OCI-LY7 (cell line): ENCODE measurements around the gene CEP70. TPM values are rescaled to one million over a fixed set of nuclear protein-coding genes. Genes with fewer than 3 reads are reported as not detected.
A peak's percentile ranks its signal among the peaks of the same experiment; 100 is the strongest.
"Not testable (repeated sequence)": the region's sequence is repeated elsewhere in the genome, so short reads cannot be mapped to it uniquely, and the experiment has no call there.

Experiments used
- BruUV-seq: library from RNA; stranded (reverse); fragments of 400-500 nt; replicated peaks from 2 replicates; lab custom pipeline; 2021; lab: Mats Ljungman, UMichigan
- CTCF ChIA-PET: fragments of 300-600 bp; sonication (Branson Sonifier 250); formaldehyde crosslinking; loops from one replicate; lab custom pipeline; 2022; ENCODE audit warnings: antibody characterized with exemption; ENCODE audit not compliant: unreplicated experiment; lab: Charles Lee
- POLR2A ChIA-PET: fragments of 300-600 bp; sonication (Branson Sonifier 250); formaldehyde crosslinking; loops from one replicate; lab custom pipeline; 2022; ENCODE audit warnings: antibody characterized with exemption; lab: Charles Lee
- DNase-seq: peaks from one replicate; pipeline ENCODE4 v3.0.0-alpha.2; 2015; ENCODE audit warnings: low spot score
- H2AFZ ChIP-seq: fragments of 200-600 bp; sonication (generic), shearing (Covaris generic); 2 replicates; pipeline ENCODE4 v1.6.1; 2014; ENCODE audit warnings: mild to moderate bottlenecking, antibody characterized with exemption, low read length, moderate library complexity
- H3K27ac ChIP-seq: fragments of 200-600 bp; sonication (generic); 2 replicates; pipeline ENCODE4 v1.5.1; 2014; ENCODE audit warnings: mixed run types, low read depth, mild to moderate bottlenecking, moderate library complexity, low read length, inconsistent platforms; ENCODE audit not compliant: poor library complexity, severe bottlenecking
- H3K36me3 ChIP-seq: fragments of 200-600 bp; sonication (generic); 2 replicates; pipeline ENCODE4 v1.6.1; 2014; ENCODE audit warnings: mild to moderate bottlenecking, antibody characterized with exemption, low read length, moderate library complexity, mixed read lengths; ENCODE audit not compliant: insufficient read depth
- H3K4me1 ChIP-seq: fragments of 200-600 bp; sonication (generic); 2 replicates; pipeline ENCODE4 v1.5.1; 2014; ENCODE audit warnings: mild to moderate bottlenecking, low read length; ENCODE audit not compliant: insufficient read depth, poor library complexity, severe bottlenecking
- H3K4me2 ChIP-seq: fragments of 200-600 bp; sonication (generic); 2 replicates; pipeline ENCODE4 v1.6.1; 2014; ENCODE audit warnings: mild to moderate bottlenecking, low read length
- H3K4me3 ChIP-seq: fragments of 200-600 bp; sonication (generic); 2 replicates; pipeline ENCODE4 v1.5.1; 2014; ENCODE audit warnings: mild to moderate bottlenecking, low read depth, low read length; ENCODE audit not compliant: poor library complexity, severe bottlenecking
- H3K79me2 ChIP-seq: fragments of 200-600 bp; sonication (generic); 2 replicates; pipeline ENCODE4 v1.6.1; 2016; ENCODE audit warnings: low read depth, mild to moderate bottlenecking, low read length, moderate library complexity, mixed read lengths; ENCODE audit not compliant: insufficient read depth
- H3K9me2 ChIP-seq: fragments of 200-600 bp; sonication (generic); 2 replicates; pipeline ENCODE4 v1.6.1; 2016; ENCODE audit warnings: mild to moderate bottlenecking, low read length, mixed read lengths; ENCODE audit not compliant: insufficient read depth
- H3K9me3 ChIP-seq: fragments of 200-600 bp; sonication (generic); 2 replicates; pipeline ENCODE4 v1.6.1; 2014; ENCODE audit warnings: mild to moderate bottlenecking, mixed run types, low read length, mixed read lengths
- H4K20me1 ChIP-seq: fragments of 200-600 bp; sonication (generic); 2 replicates; pipeline ENCODE4 v1.6.1; 2014; ENCODE audit warnings: mild to moderate bottlenecking, antibody characterized with exemption, low read length, moderate library complexity, mixed read lengths; ENCODE audit not compliant: insufficient read depth
- EZH2phosphoT487 ChIP-seq: fragments of 200-600 bp; sonication (generic); IDR thresholded peaks from 2 replicates; pipeline ENCODE4 v1.6.1; 2018; ENCODE audit warnings: low read depth, borderline replicate concordance, mild to moderate bottlenecking, mixed run types, antibody characterized with exemption, low read length, moderate library complexity, mixed read lengths
- intact Hi-C: fragments of 100-400 bp; cut with micrococcal nuclease; formaldehyde crosslinking; loops from one replicate; pipeline ENCODE4 v1.10.0; 2022; ENCODE audit not compliant: unreplicated experiment
- total RNA-seq, 2 experiments: library from RNA; depleted of rRNA in 1 of 2; stranded (reverse); fragments of >200 nt in 1 of 2; shearing (Covaris generic) in 1 of 2; gene quantifications; 2 replicates each; pipeline ENCODE4 v1.2.3, GENCODE V29; 2014 to 2022
- TF ChIP-seq, protein P1 (sequence below): fragments of 200-600 bp; sonication (generic); conservative IDR thresholded peaks from 2 replicates; pipeline ENCODE4 v1.5.1; 2014; ENCODE audit warnings: mild to moderate bottlenecking, antibody characterized with exemption, low read length, moderate library complexity, mixed read lengths

Gene CEP70
- total RNA-seq, 2 experiments from 2014 or later: 29.2 to 32.3 TPM

DNA sequence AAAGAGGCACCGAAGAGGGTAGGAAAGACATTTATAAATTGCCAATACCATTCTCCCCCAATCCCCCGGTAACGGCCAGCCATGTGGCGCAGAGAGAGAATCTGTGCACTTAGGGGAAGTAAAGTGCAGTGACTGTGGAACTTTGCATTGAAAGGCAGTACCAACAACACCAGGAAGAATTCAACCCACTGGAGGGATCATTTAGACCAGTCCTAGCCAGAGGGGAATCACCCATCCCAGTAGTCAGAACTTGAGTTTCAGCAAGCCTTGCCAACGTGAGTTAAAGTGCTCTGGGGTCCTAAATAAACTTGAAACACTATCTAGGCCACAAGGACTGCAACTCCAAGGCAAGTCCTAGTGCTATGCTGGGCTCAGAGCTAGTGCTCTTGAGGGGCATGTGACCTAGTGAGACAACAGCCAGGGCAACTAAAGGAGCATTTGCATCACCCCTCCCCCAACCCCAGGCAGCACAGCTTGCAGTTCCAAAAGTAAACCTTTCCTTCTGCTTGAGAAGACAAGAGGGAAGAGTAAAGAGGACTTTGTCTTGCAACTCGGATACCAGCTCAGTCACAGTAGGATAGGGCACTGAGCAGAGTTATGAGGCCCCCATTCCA lies 15.0 kb downstream of the CEP70 start:
- Histone ChIP-seq H3K36me3 (0 out of 2 replicates have a peak, but pooled peaks cover 1% of the 10 kb centered on the region), H2AFZ (no peak overlapping the region), H3K4me3 (no peak overlapping the region), H3K9me3 (no peaks in the 10 kb centered on the region), H3K4me1 (peaks cover 23% of the 10 kb centered on the region), H4K20me1 (peaks cover 7% of the 10 kb centered on the region; the same call in 1 of the 2 replicates), H3K79me2 (no peaks in the 10 kb centered on the region), H3K9me2 (no peaks in the 10 kb centered on the region), H3K4me2 (peak overlapping the region; percentile 59), H3K27ac (no peak overlapping the region)
- TF ChIP-seq, protein P1, sequence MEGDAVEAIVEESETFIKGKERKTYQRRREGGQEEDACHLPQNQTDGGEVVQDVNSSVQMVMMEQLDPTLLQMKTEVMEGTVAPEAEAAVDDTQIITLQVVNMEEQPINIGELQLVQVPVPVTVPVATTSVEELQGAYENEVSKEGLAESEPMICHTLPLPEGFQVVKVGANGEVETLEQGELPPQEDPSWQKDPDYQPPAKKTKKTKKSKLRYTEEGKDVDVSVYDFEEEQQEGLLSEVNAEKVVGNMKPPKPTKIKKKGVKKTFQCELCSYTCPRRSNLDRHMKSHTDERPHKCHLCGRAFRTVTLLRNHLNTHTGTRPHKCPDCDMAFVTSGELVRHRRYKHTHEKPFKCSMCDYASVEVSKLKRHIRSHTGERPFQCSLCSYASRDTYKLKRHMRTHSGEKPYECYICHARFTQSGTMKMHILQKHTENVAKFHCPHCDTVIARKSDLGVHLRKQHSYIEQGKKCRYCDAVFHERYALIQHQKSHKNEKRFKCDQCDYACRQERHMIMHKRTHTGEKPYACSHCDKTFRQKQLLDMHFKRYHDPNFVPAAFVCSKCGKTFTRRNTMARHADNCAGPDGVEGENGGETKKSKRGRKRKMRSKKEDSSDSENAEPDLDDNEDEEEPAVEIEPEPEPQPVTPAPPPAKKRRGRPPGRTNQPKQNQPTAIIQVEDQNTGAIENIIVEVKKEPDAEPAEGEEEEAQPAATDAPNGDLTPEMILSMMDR: no peak
- no peak for TF ChIP-seq EZH2phosphoT487
- ChIA-PET CTCF (no interaction called here), POLR2A (interaction anchor here (1.9 to 3.3 kb wide), 2 partner anchors 11 to 15 kb away, joined by 6 to 18 read pairs; partner anchors contain the start of gene CEP70)
- no TSS peak for BruUV-seq
- intact Hi-C loops: no loop called here
- peak; percentile 20 for DNase-seq

DNA sequence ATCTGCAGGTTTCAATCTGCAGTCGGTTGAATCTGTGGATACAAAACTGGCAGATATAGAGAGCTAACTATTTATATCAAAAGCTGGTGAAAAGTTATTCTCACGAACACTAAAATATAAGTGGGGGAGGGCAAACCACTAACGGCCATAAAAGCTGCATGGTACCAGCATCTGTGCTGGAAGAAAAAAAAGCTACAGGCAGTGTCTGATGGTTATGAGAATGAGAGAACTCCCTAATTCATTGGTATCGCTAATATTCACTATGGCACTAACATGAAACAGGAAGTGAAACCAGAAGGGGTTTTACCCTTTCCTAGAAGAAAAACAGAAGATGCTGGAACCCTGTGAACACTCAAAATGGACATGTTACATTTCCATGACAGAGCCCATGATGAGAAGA lies 15.9 kb downstream of the CEP70 start:
- BruUV-seq: no TSS peak
- ChIA-PET POLR2A (interaction anchor here (0.5 to 3.3 kb wide), 6 partner anchors 9 to 50 kb away, joined by 3 to 18 read pairs (median 3); partner anchors contain the start of gene CEP70), CTCF (interaction anchor here (0.8 kb wide), 1 partner anchor 337 kb away, joined by 4 read pairs; no protein-coding TSS in a partner anchor)
- Histone ChIP-seq H3K9me2 (no peaks in the 10 kb centered on the region), H3K79me2 (no peaks in the 10 kb centered on the region), H2AFZ (no peak overlapping the region), H3K4me2 (peak overlapping the region; percentile 59), H3K27ac (no peak overlapping the region), H3K4me3 (peak overlapping the region; percentile 11), H3K9me3 (no peaks in the 10 kb centered on the region), H3K36me3 (0 out of 2 replicates have a peak, but pooled peaks cover 9% of the 10 kb centered on the region), H4K20me1 (peaks cover 7% of the 10 kb centered on the region; the same call in 1 of the 2 replicates), H3K4me1 (peaks cover 23% of the 10 kb centered on the region)
- DNase-seq: peak; percentile 69
- intact Hi-C loops: no loop called here
- TF ChIP-seq, protein P1: no peak
- TF ChIP-seq EZH2phosphoT487: no peak

DNA sequence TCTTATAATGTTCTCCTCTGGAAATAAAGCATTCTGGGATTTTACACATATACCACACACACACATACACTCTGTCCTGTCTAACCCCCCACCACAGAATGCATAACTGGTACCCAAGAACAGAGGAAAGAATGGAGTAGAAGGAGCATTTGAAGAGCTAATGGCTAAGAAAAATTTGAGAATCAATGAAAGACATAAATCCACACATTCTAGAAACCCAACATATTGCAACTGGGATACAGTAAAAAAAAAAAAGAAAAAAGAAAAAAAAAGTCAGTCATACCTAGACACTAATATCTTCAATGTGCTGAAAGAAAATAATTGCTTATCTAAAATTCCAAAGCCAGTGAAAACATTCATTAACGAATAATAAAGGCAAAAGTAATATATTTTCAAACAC lies 20.9 kb downstream of the CEP70 start:
- Histone ChIP-seq H3K79me2 (no peaks in the 10 kb centered on the region), H3K36me3 (peaks cover 19% of the 10 kb centered on the region), H3K9me3 (no peaks in the 10 kb centered on the region), H2AFZ (no peak overlapping the region), H4K20me1 (no peaks in the 10 kb centered on the region), H3K4me1 (peaks cover 8% of the 10 kb centered on the region), H3K9me2 (no peaks in the 10 kb centered on the region), H3K4me2 (no peak overlapping the region), H3K4me3 (no peak overlapping the region), H3K27ac (no peak overlapping the region)
- intact Hi-C loops: no loop called here
- TF ChIP-seq EZH2phosphoT487: no peak
- TF ChIP-seq, protein P1: no peak
- DNase-seq: no peak
- POLR2A ChIA-PET: no interaction called here
- BruUV-seq: no TSS peak
- CTCF ChIA-PET: no interaction called here

DNA sequence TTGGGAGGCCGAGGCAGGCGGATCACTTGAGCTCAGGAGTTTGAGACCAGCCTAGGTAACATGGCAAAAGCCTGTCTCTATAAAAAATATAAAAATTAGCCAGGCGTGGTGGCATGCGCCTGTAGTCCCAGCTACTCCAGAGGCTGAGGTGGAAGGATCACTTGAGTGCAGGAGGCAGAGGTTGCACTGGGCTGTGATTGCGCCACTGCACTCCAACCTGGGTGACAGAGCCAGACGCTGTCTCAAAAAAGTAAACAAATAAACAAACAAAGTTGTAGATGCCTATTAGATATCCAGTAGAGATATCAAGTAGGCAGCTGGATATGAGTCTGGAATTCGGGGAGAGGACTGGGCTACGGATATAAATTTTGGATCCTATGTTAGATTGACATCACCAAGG lies 24.4 kb downstream of the CEP70 start:
- POLR2A ChIA-PET: interaction anchor here (0.6 kb wide), 1 partner anchor 25 kb away, joined by 3 read pairs; no protein-coding TSS in a partner anchor
- intact Hi-C loops: not testable (repeated sequence)

More for the DNA sequence above, 24.4 kb downstream of the CEP70 start:
- H3K4me3 ChIP-seq, CTCF ChIA-PET, H2AFZ ChIP-seq, BruUV-seq, H3K9me2 ChIP-seq, H3K9me3 ChIP-seq, H3K4me1 ChIP-seq, H3K27ac ChIP-seq, H4K20me1 ChIP-seq, H3K4me2 ChIP-seq, H3K79me2 ChIP-seq, DNase-seq: not testable (repeated sequence)
- H3K36me3 ChIP-seq: peaks cover 22% of the 10 kb centered on the region
